HFF-Myc (cell line): ENCODE results near the gene FLII.
"Not testable (repeated sequence)": the region's sequence is repeated elsewhere in the genome, so short reads cannot be mapped to it uniquely, and the experiment has no call there.

Experiments used
- DNase-seq: peaks from one replicate; pipeline ENCODE4 v3.0.0-alpha.2; 2011; ENCODE audit warnings: low read depth; ENCODE audit errors: extremely low read depth
- H3K4me3 ChIP-seq: replicated peaks from 2 replicates; pipeline ENCODE4 v1.5.1; 2011; ENCODE audit warnings: low read depth, mild to moderate bottlenecking, control low read depth, low read length
- CTCF ChIP-seq: IDR thresholded peaks from 2 replicates; pipeline ENCODE4 v1.5.1; 2012; ENCODE audit warnings: mild to moderate bottlenecking, low read depth, low read length, control low read depth; ENCODE audit errors: missing control alignments

Gene FLII

GRCh38 chr17:18258356-18259038 lies at the start of gene FLII:
FLII (minus strand) TSS chr17:18258738; CDS start chr17:18258690, 48 bp downstream.
- no peak for DNase-seq
- H3K4me3 ChIP-seq: peak within 1 kb of the TSS; percentile 84
- no peak for TF ChIP-seq CTCF

GRCh38 chr17:18303206-18303605 lies 44.7 kb upstream of the FLII start:
- H3K4me3 ChIP-seq, DNase-seq: not testable (repeated sequence)

GRCh38 chr17:18300725-18301480 lies 42.4 kb upstream of the FLII start:
- no peak overlapping the region for H3K4me3 ChIP-seq
- TF ChIP-seq CTCF: no peak
- no peak for DNase-seq

GRCh38 chr17:18298061-18298460 lies 39.5 kb upstream of the FLII start:
- not testable (repeated sequence) for H3K4me3 ChIP-seq, DNase-seq

- TF ChIP-seq CTCF: no peak
- no peak overlapping the region for H3K4me3 ChIP-seq
- DNase-seq: no peak
Measured at GRCh38 chr17:18291718-18292540, 33.4 kb upstream of the FLII start.

- no peak for TF ChIP-seq CTCF
- H3K4me3 ChIP-seq: no peak overlapping the region
- DNase-seq: no peak
Measured at GRCh38 chr17:18285296-18285695, 26.8 kb upstream of the FLII start.

GRCh38 chr17:18281788-18282187 lies 23.2 kb upstream of the FLII start:
- no peak for TF ChIP-seq CTCF
- no peak overlapping the region for H3K4me3 ChIP-seq
- DNase-seq: no peak
